HG03342 (cell line): ENCODE data around the gene PPP4R2.
A peak's percentile ranks its signal among the peaks of the same experiment; 100 is the strongest.

Experiments
- ATAC-seq: cut with Tn5 transposase; IDR thresholded peaks from one replicate; pipeline ENCODE4 v1.9.1; 2021; ENCODE audit warnings: mild to moderate bottlenecking, moderate library complexity; ENCODE audit not compliant: unreplicated experiment

Gene PPP4R2

GRCh38 chr3:73068419-73068818 is 71.8 kb downstream of the PPP4R2 start:
- ATAC-seq = no peak

- ATAC-seq = no peak
Observed at GRCh38 chr3:73069187-73069586, 72.6 kb downstream of the PPP4R2 start.

- ATAC-seq = no peak
Observed at GRCh38 chr3:73069775-73070444, 73.3 kb downstream of the PPP4R2 start.

GRCh38 chr3:73070675-73071575 is 74.3 kb downstream of the PPP4R2 start:
- no peak for ATAC-seq

- ATAC-seq = no peak
Observed at GRCh38 chr3:73071952-73072351, 75.3 kb downstream of the PPP4R2 start.

- ATAC-seq = no peak
Observed at GRCh38 chr3:73072634-73073033, 76.0 kb downstream of the PPP4R2 start.

- ATAC-seq = no peak
Observed at GRCh38 chr3:73073091-73073707, 76.6 kb downstream of the PPP4R2 start.

- ATAC-seq = no peak
Observed at GRCh38 chr3:73074781-73075180, 78.2 kb downstream of the PPP4R2 start.

GRCh38 chr3:73080216-73080966 is 83.8 kb downstream of the PPP4R2 start:
- no peak for ATAC-seq

- ATAC-seq = no peak
Observed at GRCh38 chr3:73081140-73081539, 84.5 kb downstream of the PPP4R2 start.

GRCh38 chr3:73084170-73084569 is 87.6 kb downstream of the PPP4R2 start:
- no peak for ATAC-seq

GRCh38 chr3:73086071-73086494 is 89.5 kb downstream of the PPP4R2 start:
- ATAC-seq = no peak

GRCh38 chr3:73094129-73094528 is 97.5 kb downstream of the PPP4R2 start:
- peak; percentile 76 for ATAC-seq

GRCh38 chr3:73094951-73095350 is 98.3 kb downstream of the PPP4R2 start:
- ATAC-seq = no peak

- no peak for ATAC-seq
Observed at GRCh38 chr3:73096169-73096568, 99.6 kb downstream of the PPP4R2 start.

GRCh38 chr3:73098026-73098425 is 101.4 kb downstream of the PPP4R2 start:
- no peak for ATAC-seq

- ATAC-seq = no peak
Observed at GRCh38 chr3:73098873-73099272, 102.3 kb downstream of the PPP4R2 start.

- peak; percentile 85 for ATAC-seq
Observed at GRCh38 chr3:73100741-73101559, 104.3 kb downstream of the PPP4R2 start.

- ATAC-seq = no peak
Observed at GRCh38 chr3:73101881-73102280, 105.3 kb downstream of the PPP4R2 start.

GRCh38 chr3:73107215-73107614 is 110.6 kb downstream of the PPP4R2 start:
- ATAC-seq = no peak
